ENCODE measurements around the gene PTEN. TPM values are rescaled to one million over a fixed set of nuclear protein-coding genes. Genes with fewer than 3 reads are reported as not detected.

Gene PTEN
- total RNA-seq, 1 donor: 169 TPM

- H3K27ac ChIP-seq (ENCODE audit: low read depth, low read length): peak overlapping the region; percentile 71
Measured at GRCh38 chr10:87864496-87865059, 1.2 kb downstream of the PTEN start.

GRCh38 chr10:87865241-87865881 is 1.9 kb downstream of the PTEN start:
- Histone ChIP-seq H3K79me2 (ENCODE audit: insufficient read depth, low read length) (peaks cover 64% of the 10 kb centered on the region), H3K4me2 (ENCODE audit: insufficient read depth, low read length) (peak overlapping the region; percentile 92), H3K4me1 (ENCODE audit: insufficient read depth, low read length) (peaks cover 24% of the 10 kb centered on the region), H2AFZ (ENCODE audit: low read length) (no peak overlapping the region), H3K4me3 (ENCODE audit: insufficient read depth, low read length) (peak overlapping the region; percentile 96), H3K9me3 (ENCODE audit: low read depth, low read length) (no peaks in the 10 kb centered on the region), H3K27me3 (ENCODE audit: insufficient read depth, low read length) (no peaks in the 10 kb centered on the region), H3K36me3 (ENCODE audit: insufficient read depth, low read length) (no peaks in the 10 kb centered on the region), H3K27ac (ENCODE audit: low read depth, low read length) (peak overlapping the region; percentile 71), H4K20me1 (ENCODE audit: insufficient read depth, low read length) (peaks cover 44% of the 10 kb centered on the region)
- no peak for TF ChIP-seq CTCF (IDR thresholded peaks at IDR 0.05; ENCODE audit: extremely low read depth, low read depth, low read length)
- DNase-seq (ENCODE audit: insufficient read length, low spot score, missing footprints): peak; percentile 52

More at GRCh38 chr10:87864496-87865059, 1.2 kb downstream of the PTEN start:
- H3K27me3 ChIP-seq (ENCODE audit: insufficient read depth, low read length): no peaks in the 10 kb centered on the region
- H3K9me3 ChIP-seq (ENCODE audit: low read depth, low read length): no peaks in the 10 kb centered on the region
- H3K4me1 ChIP-seq (ENCODE audit: insufficient read depth, low read length): peaks cover 26% of the 10 kb centered on the region
- H2AFZ ChIP-seq (ENCODE audit: low read length): no peak overlapping the region
- TF ChIP-seq CTCF (IDR thresholded peaks at IDR 0.05; ENCODE audit: extremely low read depth, low read depth, low read length): no peak
- peak overlapping the region; percentile 92 for H3K4me2 ChIP-seq (ENCODE audit: insufficient read depth, low read length)
- H3K4me3 ChIP-seq (ENCODE audit: insufficient read depth, low read length): peak overlapping the region; percentile 96
- H3K79me2 ChIP-seq (ENCODE audit: insufficient read depth, low read length): peaks cover 56% of the 10 kb centered on the region
- peak; percentile 62 for DNase-seq (ENCODE audit: insufficient read length, low spot score, missing footprints)
- no peaks in the 10 kb centered on the region for H3K36me3 ChIP-seq (ENCODE audit: insufficient read depth, low read length)
- peaks cover 44% of the 10 kb centered on the region for H4K20me1 ChIP-seq (ENCODE audit: insufficient read depth, low read length)

GRCh38 chr10:87866412-87866974 is 3.1 kb downstream of the PTEN start:
- H4K20me1 ChIP-seq (ENCODE audit: insufficient read depth, low read length): peaks cover 50% of the 10 kb centered on the region

More at GRCh38 chr10:87866412-87866974, 3.1 kb downstream of the PTEN start:
- peak overlapping the region; percentile 96 for H3K4me3 ChIP-seq (ENCODE audit: insufficient read depth, low read length)
- no peak overlapping the region for H2AFZ ChIP-seq (ENCODE audit: low read length)
- H3K4me1 ChIP-seq (ENCODE audit: insufficient read depth, low read length): peaks cover 21% of the 10 kb centered on the region
- peak overlapping the region; percentile 71 for H3K27ac ChIP-seq (ENCODE audit: low read depth, low read length)
- DNase-seq (ENCODE audit: insufficient read length, low spot score, missing footprints): no peak
- no peak for TF ChIP-seq CTCF (IDR thresholded peaks at IDR 0.05; ENCODE audit: extremely low read depth, low read depth, low read length)
- peaks cover 75% of the 10 kb centered on the region for H3K79me2 ChIP-seq (ENCODE audit: insufficient read depth, low read length)
- H3K4me2 ChIP-seq (ENCODE audit: insufficient read depth, low read length): peak overlapping the region; percentile 92
- H3K27me3 ChIP-seq (ENCODE audit: insufficient read depth, low read length): no peaks in the 10 kb centered on the region
- H3K36me3 ChIP-seq (ENCODE audit: insufficient read depth, low read length): no peaks in the 10 kb centered on the region
- H3K9me3 ChIP-seq (ENCODE audit: low read depth, low read length): no peaks in the 10 kb centered on the region

All from osteoblast (primary cell).